SK-N-SH treated with all-trans-retinoic acid at 6 μM for 48 hours (cell line): ENCODE data around the gene TNN.

Experiments
- ATAC-seq: fragments of 200-7000 bp; cut with Tn5 transposase; 3 replicates; pipeline ENCODE4 v1.9.1; 2020; ENCODE audit warnings: mild to moderate bottlenecking, moderate library complexity
- ARNTL ChIP-seq: fragments of 450-650 bp; formaldehyde crosslinking; IDR thresholded peaks from 2 replicates; pipeline ENCODE4 v1.5.0; 2020; ENCODE audit warnings: low read depth, mild to moderate bottlenecking, moderate library complexity, borderline replicate concordance
- BACH2 ChIP-seq: fragments of 250-450 bp; sonication (Bioruptor Pico); IDR thresholded peaks from 2 replicates; pipeline ENCODE4 v1.9.0; 2021; ENCODE audit warnings: mild to moderate bottlenecking, borderline replicate concordance
- CSDC2 ChIP-seq: fragments of 250-450 bp; sonication (Bioruptor Pico); IDR thresholded peaks from 2 replicates; pipeline ENCODE4 v1.5.0; 2020; ENCODE audit warnings: mild to moderate bottlenecking, moderate library complexity
- ESRRG ChIP-seq: fragments of 250-450 bp; sonication (Bioruptor Pico); IDR thresholded peaks from 2 replicates; pipeline ENCODE4 v1.6.1; 2021; ENCODE audit warnings: mild to moderate bottlenecking
- GLIS3 ChIP-seq: fragments of 250-450 bp; sonication (Bioruptor Pico); IDR thresholded peaks from 2 replicates; pipeline ENCODE4 v1.5.0; 2020; ENCODE audit warnings: mild to moderate bottlenecking, moderate library complexity
- ISL1 ChIP-seq: fragments of 250-450 bp; sonication (Bioruptor Pico); IDR thresholded peaks from 2 replicates; pipeline ENCODE4 v2.1.2; 2022; ENCODE audit warnings: mild to moderate bottlenecking, moderate library complexity
- OSR1 ChIP-seq: fragments of 250-450 bp; sonication (Bioruptor Pico); IDR thresholded peaks from 2 replicates; pipeline ENCODE4 v1.8.0; 2022; ENCODE audit warnings: moderate library complexity, mild to moderate bottlenecking, inconsistent platforms
- PATZ1 ChIP-seq: fragments of 250-450 bp; sonication (Bioruptor Pico); IDR thresholded peaks from 2 replicates; pipeline ENCODE4 v1.8.0; 2020; ENCODE audit warnings: mild to moderate bottlenecking, moderate library complexity, borderline replicate concordance
- PPARA ChIP-seq: fragments of 250-450 bp; sonication (Bioruptor Pico); IDR thresholded peaks from 2 replicates; pipeline ENCODE4 v1.5.0; 2020; ENCODE audit warnings: mild to moderate bottlenecking, borderline replicate concordance
- RARB ChIP-seq: fragments of 250-450 bp; sonication (Bioruptor Pico); IDR thresholded peaks from 2 replicates; pipeline ENCODE4 v1.8.0; 2021; ENCODE audit warnings: mild to moderate bottlenecking, moderate library complexity
- SNAI2 ChIP-seq: fragments of 250-450 bp; sonication (Bioruptor Pico); IDR thresholded peaks from 2 replicates; pipeline ENCODE4 v1.5.0; 2020; ENCODE audit warnings: mild to moderate bottlenecking, moderate library complexity
- TCF4 ChIP-seq: fragments of 250-450 bp; sonication (Bioruptor Pico); IDR thresholded peaks from 2 replicates; pipeline ENCODE4 v1.8.0; 2021; ENCODE audit warnings: mild to moderate bottlenecking, moderate library complexity, borderline replicate concordance
- TOX ChIP-seq: fragments of 250-450 bp; sonication (Bioruptor Pico); IDR thresholded peaks from 2 replicates; pipeline ENCODE4 v1.8.0; 2021; ENCODE audit warnings: mild to moderate bottlenecking, moderate library complexity, borderline replicate concordance
- TSHZ2 ChIP-seq: fragments of 250-450 bp; sonication (Bioruptor Pico); IDR thresholded peaks from 2 replicates; pipeline ENCODE4 v1.5.0; 2020; ENCODE audit warnings: mild to moderate bottlenecking, moderate library complexity
- ZC3H10 ChIP-seq: fragments of 250-450 bp; sonication (Bioruptor Pico); IDR thresholded peaks from 2 replicates; pipeline ENCODE4 v1.5.1; 2021; ENCODE audit warnings: mild to moderate bottlenecking, moderate library complexity
- ZFP30 ChIP-seq: fragments of 450-650 bp; formaldehyde crosslinking; IDR thresholded peaks from 2 replicates; pipeline ENCODE4 v1.5.0; 2022; ENCODE audit warnings: mild to moderate bottlenecking, moderate library complexity
- ZNF565 ChIP-seq: fragments of 450-650 bp; formaldehyde crosslinking; conservative IDR thresholded peaks from 2 replicates; pipeline ENCODE4 v1.5.0; 2020; ENCODE audit warnings: low read depth, mild to moderate bottlenecking, moderate library complexity
- ZNF70 ChIP-seq: fragments of 450-650 bp; formaldehyde crosslinking; IDR thresholded peaks from 2 replicates; pipeline ENCODE4 v1.5.0; 2020; ENCODE audit warnings: mild to moderate bottlenecking, moderate library complexity
- ZNF8 ChIP-seq: fragments of 450-650 bp; formaldehyde crosslinking; IDR thresholded peaks from 2 replicates; pipeline ENCODE4 v1.5.0; 2020; ENCODE audit warnings: mild to moderate bottlenecking, moderate library complexity
- TF ChIP-seq, protein P1 (sequence below): fragments of 250-450 bp; sonication (Bioruptor Pico); IDR thresholded peaks from 2 replicates; pipeline ENCODE4 v1.5.1; 2020; ENCODE audit warnings: low read depth, mild to moderate bottlenecking, moderate library complexity
- TF ChIP-seq, protein P2 (sequence below): fragments of 250-450 bp; sonication (Bioruptor Pico); IDR thresholded peaks from 2 replicates; pipeline ENCODE4 v1.5.1; 2021; ENCODE audit warnings: mild to moderate bottlenecking, moderate library complexity

The TNN gene

GRCh38 chr1:175174309-175175102 lies 106.9 kb downstream of the TNN start:
- ATAC-seq, result no peak

GRCh38 chr1:175176246-175176645 lies 108.6 kb downstream of the TNN start:
- no peak for ATAC-seq
- TF ChIP-seq ZNF565 (CRISPR knock-in tag), result no peak
- TF ChIP-seq TSHZ2 (CRISPR knock-in tag), result no peak
- no peak for TF ChIP-seq TCF4 (CRISPR knock-in tag)
- TF ChIP-seq ZC3H10 (CRISPR knock-in tag), result no peak
- no peak for TF ChIP-seq ZFP30
- no peak for TF ChIP-seq OSR1 (CRISPR knock-in tag)
- no peak for TF ChIP-seq ISL1
- no peak for TF ChIP-seq RARB (CRISPR knock-in tag)
- no peak for TF ChIP-seq GLIS3 (CRISPR knock-in tag)
- TF ChIP-seq PATZ1 (CRISPR knock-in tag), result no peak
- no peak for TF ChIP-seq BACH2 (CRISPR knock-in tag)
- no peak for TF ChIP-seq TOX (CRISPR knock-in tag)
- TF ChIP-seq ZNF8 (CRISPR knock-in tag), result no peak
- TF ChIP-seq CSDC2, result no peak
- no peak for TF ChIP-seq ZNF70 (CRISPR knock-in tag)
- no peak for TF ChIP-seq ARNTL (CRISPR knock-in tag)
- no peak for TF ChIP-seq SNAI2 (CRISPR knock-in tag)
- no peak for TF ChIP-seq PPARA (CRISPR knock-in tag)

More at GRCh38 chr1:175174309-175175102, 106.9 kb downstream of the TNN start:
- TF ChIP-seq CSDC2, result no peak
- no peak for TF ChIP-seq TSHZ2 (CRISPR knock-in tag)
- TF ChIP-seq ZNF70 (CRISPR knock-in tag), result no peak
- TF ChIP-seq, protein P1, sequence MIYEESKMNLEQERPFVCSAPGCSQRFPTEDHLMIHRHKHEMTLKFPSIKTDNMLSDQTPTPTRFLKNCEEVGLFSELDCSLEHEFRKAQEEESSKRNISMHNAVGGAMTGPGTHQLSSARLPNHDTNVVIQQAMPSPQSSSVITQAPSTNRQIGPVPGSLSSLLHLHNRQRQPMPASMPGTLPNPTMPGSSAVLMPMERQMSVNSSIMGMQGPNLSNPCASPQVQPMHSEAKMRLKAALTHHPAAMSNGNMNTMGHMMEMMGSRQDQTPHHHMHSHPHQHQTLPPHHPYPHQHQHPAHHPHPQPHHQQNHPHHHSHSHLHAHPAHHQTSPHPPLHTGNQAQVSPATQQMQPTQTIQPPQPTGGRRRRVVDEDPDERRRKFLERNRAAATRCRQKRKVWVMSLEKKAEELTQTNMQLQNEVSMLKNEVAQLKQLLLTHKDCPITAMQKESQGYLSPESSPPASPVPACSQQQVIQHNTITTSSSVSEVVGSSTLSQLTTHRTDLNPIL (CRISPR knock-in tag), result no peak

DNA sequence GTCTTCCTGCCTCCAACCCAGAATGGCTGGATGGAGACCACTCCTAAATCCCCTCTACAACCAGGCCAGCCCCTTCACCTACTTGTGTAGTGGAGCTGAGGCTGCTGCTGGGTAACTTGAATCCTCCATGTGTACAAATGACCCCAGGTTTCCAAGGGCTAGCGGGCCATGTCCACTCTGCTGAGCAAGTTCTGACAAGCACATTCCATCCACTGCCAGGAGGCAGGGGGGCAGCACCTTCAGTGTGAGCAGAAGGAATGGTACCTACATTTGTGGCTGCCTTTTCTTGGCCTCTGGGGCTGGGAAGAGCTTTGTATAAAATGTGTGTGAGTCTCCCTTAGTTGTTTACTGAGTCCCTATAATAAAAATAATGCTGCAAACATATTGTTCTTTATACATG lies 110.4 kb downstream of the TNN start:
- no peak for ATAC-seq
- TF ChIP-seq TOX (CRISPR knock-in tag), result no peak
- no peak for TF ChIP-seq OSR1 (CRISPR knock-in tag)
- TF ChIP-seq ISL1, result no peak
- no peak for TF ChIP-seq ZNF8 (CRISPR knock-in tag)
- no peak for TF ChIP-seq ARNTL (CRISPR knock-in tag)
- TF ChIP-seq ESRRG (CRISPR knock-in tag), result no peak
- TF ChIP-seq PPARA (CRISPR knock-in tag), result no peak
- TF ChIP-seq BACH2 (CRISPR knock-in tag), result no peak
- TF ChIP-seq, protein P2, sequence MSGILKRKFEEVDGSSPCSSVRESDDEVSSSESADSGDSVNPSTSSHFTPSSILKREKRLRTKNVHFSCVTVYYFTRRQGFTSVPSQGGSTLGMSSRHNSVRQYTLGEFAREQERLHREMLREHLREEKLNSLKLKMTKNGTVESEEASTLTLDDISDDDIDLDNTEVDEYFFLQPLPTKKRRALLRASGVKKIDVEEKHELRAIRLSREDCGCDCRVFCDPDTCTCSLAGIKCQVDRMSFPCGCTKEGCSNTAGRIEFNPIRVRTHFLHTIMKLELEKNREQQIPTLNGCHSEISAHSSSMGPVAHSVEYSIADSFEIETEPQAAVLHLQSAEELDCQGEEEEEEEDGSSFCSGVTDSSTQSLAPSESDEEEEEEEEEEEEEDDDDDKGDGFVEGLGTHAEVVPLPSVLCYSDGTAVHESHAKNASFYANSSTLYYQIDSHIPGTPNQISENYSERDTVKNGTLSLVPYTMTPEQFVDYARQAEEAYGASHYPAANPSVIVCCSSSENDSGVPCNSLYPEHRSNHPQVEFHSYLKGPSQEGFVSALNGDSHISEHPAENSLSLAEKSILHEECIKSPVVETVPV (CRISPR knock-in tag), result no peak
- TF ChIP-seq ZFP30, result no peak
- no peak for TF ChIP-seq ZNF565 (CRISPR knock-in tag)
- no peak for TF ChIP-seq TSHZ2 (CRISPR knock-in tag)
- TF ChIP-seq PATZ1 (CRISPR knock-in tag), result no peak
